ENCODE measurements around the gene EPHA10. TPM values are rescaled to one million over a fixed set of nuclear protein-coding genes. Genes with fewer than 3 reads are reported as not detected.
"Not testable (repeated sequence)": the region's sequence is repeated elsewhere in the genome, so short reads cannot be mapped to it uniquely, and the experiment has no call there.

EPHA10 gene
- polyA plus RNA-seq, 1 experiment: not detected

- peaks cover 23% of the 10 kb centered on the region for H3K27me3 ChIP-seq (ENCODE audit: control insufficient read depth, insufficient read depth, low read length)
- H3K4me3 ChIP-seq (ENCODE audit: low read depth, low read length): no peak overlapping the region; the same call in 1 of the 2 replicates
- H3K9me3 ChIP-seq (ENCODE audit: control insufficient read depth, insufficient read depth, low read length): no peaks in the 10 kb centered on the region; the same call in 1 of the 2 replicates
- H3K27ac ChIP-seq (ENCODE audit: low read depth, low read length): no peak overlapping the region
- DNase-seq (ENCODE audit: low read depth, low spot score): no peak
- TF ChIP-seq CTCF (IDR thresholded peaks at IDR 0.05; ENCODE audit: low read depth, low read length): no peak
- ChIA-PET CTCF (no interaction called here), POLR2A (no interaction called here)
Observed at GRCh38 chr1:37792943-37793686, 28.2 kb upstream of the EPHA10 start.

GRCh38 chr1:37782491-37782890 is 17.6 kb upstream of the EPHA10 start:
- POLR2A ChIA-PET: no interaction called here
- TF ChIP-seq CTCF (IDR thresholded peaks at IDR 0.05; ENCODE audit: low read depth, low read length): no peak
- CTCF ChIA-PET: no interaction called here
- H3K27ac ChIP-seq (ENCODE audit: low read depth, low read length): no peak overlapping the region
- no peak overlapping the region for H3K4me3 ChIP-seq (ENCODE audit: low read depth, low read length)
- H3K9me3 ChIP-seq (ENCODE audit: control insufficient read depth, insufficient read depth, low read length): no peaks in the 10 kb centered on the region
- peaks cover 2% of the 10 kb centered on the region for H3K27me3 ChIP-seq (ENCODE audit: control insufficient read depth, insufficient read depth, low read length)
- DNase-seq (ENCODE audit: low read depth, low spot score): no peak

GRCh38 chr1:37778654-37779053 is 13.7 kb upstream of the EPHA10 start:
- Histone ChIP-seq H3K4me3 (ENCODE audit: low read depth, low read length) (no peak overlapping the region), H3K9me3 (ENCODE audit: control insufficient read depth, insufficient read depth, low read length) (no peaks in the 10 kb centered on the region), H3K27me3 (ENCODE audit: control insufficient read depth, insufficient read depth, low read length) (peaks cover 5% of the 10 kb centered on the region), H3K27ac (ENCODE audit: low read depth, low read length) (no peak overlapping the region)
- POLR2A ChIA-PET: no interaction called here
- no peak for DNase-seq (ENCODE audit: low read depth, low spot score)
- TF ChIP-seq CTCF (IDR thresholded peaks at IDR 0.05; ENCODE audit: low read depth, low read length): no peak
- CTCF ChIA-PET: interaction anchor here (0.7 kb wide), 1 partner anchor 175 kb away, joined by 4 read pairs; no protein-coding TSS in a partner anchor

- Histone ChIP-seq H3K27me3 (ENCODE audit: control insufficient read depth, insufficient read depth, low read length) (peaks cover 3% of the 10 kb centered on the region), H3K27ac (ENCODE audit: low read depth, low read length) (no peak overlapping the region), H3K4me3 (ENCODE audit: low read depth, low read length) (no peak overlapping the region), H3K9me3 (ENCODE audit: control insufficient read depth, insufficient read depth, low read length) (no peaks in the 10 kb centered on the region)
- no peak for TF ChIP-seq CTCF (IDR thresholded peaks at IDR 0.05; ENCODE audit: low read depth, low read length)
- CTCF ChIA-PET: no interaction called here
- DNase-seq (ENCODE audit: low read depth, low spot score): no peak
- POLR2A ChIA-PET: no interaction called here
Observed at GRCh38 chr1:37776946-37777516, 12.1 kb upstream of the EPHA10 start.

- H3K4me3 ChIP-seq (ENCODE audit: low read depth, low read length); H3K9me3 ChIP-seq (ENCODE audit: control insufficient read depth, insufficient read depth, low read length); POLR2A ChIA-PET; H3K27ac ChIP-seq (ENCODE audit: low read depth, low read length); CTCF ChIA-PET; DNase-seq (ENCODE audit: low read depth, low spot score): not testable (repeated sequence)
- peaks cover 14% of the 10 kb centered on the region for H3K27me3 ChIP-seq (ENCODE audit: control insufficient read depth, insufficient read depth, low read length)
Observed at GRCh38 chr1:37771440-37771839, 6.5 kb upstream of the EPHA10 start.
